SH-SY5Y (cell line): ENCODE measurements around the gene RBM17.

Experiments
- GATA2 ChIP-seq: IDR thresholded peaks from 2 replicates; pipeline ENCODE4 v1.6.1; 2011; ENCODE audit warnings: mild to moderate bottlenecking, low read depth, low read length
- GATA3 ChIP-seq: IDR thresholded peaks from 2 replicates; pipeline ENCODE4 v1.6.1; 2011; ENCODE audit warnings: low read depth, mild to moderate bottlenecking, low read length, moderate library complexity

GRCh38 chr10:6047847-6048246 lies 41.0 kb upstream of the RBM17 start:
- no peak for TF ChIP-seq GATA3
- TF ChIP-seq GATA2 = no peak
